Fibroblast of lung (primary cell): ENCODE results near the gene CCDC57.

Source experiments
- CTCF ChIP-seq, 2 donors: IDR thresholded peaks in 1 of 2; conservative IDR thresholded peaks in 1 of 2; 1 replicate in 1 of 2; 2 replicates in 1 of 2; pipeline ENCODE4 v1.5.1; 2011 to 2012; ENCODE audit warnings: low read length in 2 of 2, control low read depth in 1 of 2, inconsistent platforms in 1 of 2, low read depth in 1 of 2, mild to moderate bottlenecking in 1 of 2
- EZH2 ChIP-seq: IDR thresholded peaks from 2 replicates; pipeline ENCODE4 v1.5.1; 2012; ENCODE audit warnings: low read length, control low read depth, mild to moderate bottlenecking; ENCODE audit errors: missing control alignments

GRCh38 chr17:82060614-82061013 is 152.0 kb downstream of the CCDC57 start:
- TF ChIP-seq CTCF (conservative IDR thresholded peaks at IDR 0.05 in 1 of 2, IDR thresholded peaks at IDR 0.05 in 1 of 2; ENCODE audit: low read depth in 1 of 2, low read length in 2 of 2) (no peak), EZH2 (no peak)
